Uterus (tissue), 4 donors: ENCODE measurements around the gene NSMCE3. TPM values are rescaled to one million over a fixed set of nuclear protein-coding genes. Genes with fewer than 3 reads are reported as not detected.

Experiments
- DNase-seq, 2 donors: peaks; one replicate each; pipeline ENCODE4 v3.0.0-alpha.2; 2019 to 2020
- H3K27ac ChIP-seq, 2 donors: fragments of 200-600 bp; sonication (generic); 1 replicate in 1 of 2; 2 replicates in 1 of 2; pipeline ENCODE4 v1.5.1; 2016 to 2018
- H3K27me3 ChIP-seq, 2 donors: fragments of 200-600 bp; sonication (generic); one replicate each; pipeline ENCODE4 v1.5.1; 2018 to 2019; ENCODE audit warnings: control low read depth in 1 of 2
- H3K36me3 ChIP-seq, 2 donors: fragments of 200-600 bp; sonication (generic); one replicate each; pipeline ENCODE4 v1.5.1; 2019; ENCODE audit warnings: control low read depth in 1 of 2
- H3K4me1 ChIP-seq, 2 donors: fragments of 200-600 bp; sonication (generic); one replicate each; pipeline ENCODE4 v1.5.1; 2018 to 2019; ENCODE audit warnings: control low read depth in 1 of 2
- H3K4me3 ChIP-seq, 2 donors: fragments of 200-600 bp; sonication (generic); 1 replicate in 1 of 2; 2 replicates in 1 of 2; pipeline ENCODE4 v1.5.1; 2018 to 2019; ENCODE audit warnings: mild to moderate bottlenecking in 1 of 2
- H3K9me3 ChIP-seq, 2 donors: fragments of 200-600 bp; sonication (generic); one replicate each; pipeline ENCODE4 v1.5.1; 2019; ENCODE audit warnings: control low read depth in 1 of 2
- POLR2A ChIP-seq, 2 donors: fragments of 450-650 bp; IDR thresholded peaks; one replicate each; pipeline ENCODE4 v1.6.1; 2016; ENCODE audit warnings: antibody characterized with exemption in 2 of 2, mild to moderate bottlenecking in 1 of 2, moderate library complexity in 1 of 2
- intact Hi-C: fragments of 100-400 bp; cut with DNase I; formaldehyde crosslinking; loops from one replicate; pipeline ENCODE4 v1.15.1; 2023; ENCODE audit warnings: low total_unique reads
- total RNA-seq, 4 donors: library from RNA; depleted of rRNA in 3 of 4; stranded (reverse); fragments of >200 nt in 3 of 4; gene quantifications; one replicate each; pipeline versions ENCODE4 v1.1.0 to v1.2.4, GENCODE V29; 2014 to 2023
- TF ChIP-seq, protein P1 (sequence below), 4 experiments: fragments of 200-600 bp in 2 of 4; fragments of 450-650 bp in 2 of 4; sonication (generic) in 2 of 4; IDR thresholded peaks; one replicate each; pipeline ENCODE4 v1.5.1; 2016 to 2019; ENCODE audit warnings: antibody characterized with exemption in 4 of 4, mild to moderate bottlenecking in 2 of 4, moderate library complexity in 1 of 4
- donor health status: DM: yes; HTN: yes; CAD: no.

Gene NSMCE3
- total RNA-seq, 4 donors from 2014 or later: 4.4 to 16.7 (median 9.5) TPM

DNA sequence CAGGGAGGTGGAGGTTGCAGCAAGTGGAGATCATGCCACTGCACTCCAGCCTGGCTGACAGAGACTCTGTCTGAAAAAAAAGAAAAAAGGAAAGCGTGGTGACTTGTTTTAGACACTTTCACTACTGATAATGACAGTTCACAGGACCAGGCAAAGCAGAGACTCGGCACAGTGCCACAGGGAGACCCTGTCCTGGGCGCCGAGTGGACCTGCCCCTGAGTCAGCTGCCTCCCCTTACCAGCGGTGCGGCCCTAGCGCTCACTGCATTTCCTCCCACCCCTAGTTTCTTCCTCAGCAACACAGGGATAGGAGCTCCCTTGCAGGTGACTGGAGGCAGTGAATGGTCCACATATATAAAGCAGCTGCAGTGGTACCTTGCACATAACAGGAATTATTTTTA is 38.7 kb upstream of the NSMCE3 start:
- Histone ChIP-seq H3K4me1 (no peaks in the 10 kb centered on the region), H3K4me3 (no peak overlapping the region), H3K27ac (no peak overlapping the region), H3K27me3 (no peaks in the 10 kb centered on the region), H3K36me3 (no peaks in the 10 kb centered on the region), H3K9me3 (no peaks in the 10 kb centered on the region)
- TF ChIP-seq, protein P1, sequence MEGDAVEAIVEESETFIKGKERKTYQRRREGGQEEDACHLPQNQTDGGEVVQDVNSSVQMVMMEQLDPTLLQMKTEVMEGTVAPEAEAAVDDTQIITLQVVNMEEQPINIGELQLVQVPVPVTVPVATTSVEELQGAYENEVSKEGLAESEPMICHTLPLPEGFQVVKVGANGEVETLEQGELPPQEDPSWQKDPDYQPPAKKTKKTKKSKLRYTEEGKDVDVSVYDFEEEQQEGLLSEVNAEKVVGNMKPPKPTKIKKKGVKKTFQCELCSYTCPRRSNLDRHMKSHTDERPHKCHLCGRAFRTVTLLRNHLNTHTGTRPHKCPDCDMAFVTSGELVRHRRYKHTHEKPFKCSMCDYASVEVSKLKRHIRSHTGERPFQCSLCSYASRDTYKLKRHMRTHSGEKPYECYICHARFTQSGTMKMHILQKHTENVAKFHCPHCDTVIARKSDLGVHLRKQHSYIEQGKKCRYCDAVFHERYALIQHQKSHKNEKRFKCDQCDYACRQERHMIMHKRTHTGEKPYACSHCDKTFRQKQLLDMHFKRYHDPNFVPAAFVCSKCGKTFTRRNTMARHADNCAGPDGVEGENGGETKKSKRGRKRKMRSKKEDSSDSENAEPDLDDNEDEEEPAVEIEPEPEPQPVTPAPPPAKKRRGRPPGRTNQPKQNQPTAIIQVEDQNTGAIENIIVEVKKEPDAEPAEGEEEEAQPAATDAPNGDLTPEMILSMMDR (IDR thresholded peaks at IDR 0.05): no peak
- TF ChIP-seq POLR2A (IDR thresholded peaks at IDR 0.05): no peak
- no peak for DNase-seq
- intact Hi-C loops: no loop called here

DNA sequence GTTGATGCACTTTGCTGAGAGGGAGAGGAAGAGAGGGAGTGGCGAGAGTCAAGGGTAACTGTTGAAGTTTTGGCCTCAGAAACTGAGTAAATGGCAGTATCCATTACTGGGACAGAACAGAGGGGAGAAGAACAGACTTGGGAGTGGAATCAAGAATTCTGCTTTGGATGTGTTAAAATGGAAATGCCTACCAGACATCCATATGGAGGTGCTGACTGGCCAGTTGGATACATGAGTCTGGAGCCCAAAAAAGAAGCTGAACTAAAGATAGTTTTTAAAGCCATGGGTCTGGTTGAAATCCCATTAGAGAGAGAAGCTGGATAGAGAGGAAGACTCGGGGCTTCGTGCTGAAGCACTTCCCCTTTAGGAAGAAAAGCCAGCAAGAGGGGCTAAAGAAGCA is 35.9 kb upstream of the NSMCE3 start:
- no peak for DNase-seq
- no peaks in the 10 kb centered on the region for H3K27me3 ChIP-seq
- H3K36me3 ChIP-seq: no peaks in the 10 kb centered on the region
- intact Hi-C loops: no loop called here
- H3K4me3 ChIP-seq: no peak overlapping the region
- no peak overlapping the region for H3K27ac ChIP-seq
- no peak for TF ChIP-seq POLR2A (IDR thresholded peaks at IDR 0.05)
- TF ChIP-seq, protein P1 (IDR thresholded peaks at IDR 0.05): no peak
- H3K4me1 ChIP-seq: no peaks in the 10 kb centered on the region
- H3K9me3 ChIP-seq: no peaks in the 10 kb centered on the region

DNA sequence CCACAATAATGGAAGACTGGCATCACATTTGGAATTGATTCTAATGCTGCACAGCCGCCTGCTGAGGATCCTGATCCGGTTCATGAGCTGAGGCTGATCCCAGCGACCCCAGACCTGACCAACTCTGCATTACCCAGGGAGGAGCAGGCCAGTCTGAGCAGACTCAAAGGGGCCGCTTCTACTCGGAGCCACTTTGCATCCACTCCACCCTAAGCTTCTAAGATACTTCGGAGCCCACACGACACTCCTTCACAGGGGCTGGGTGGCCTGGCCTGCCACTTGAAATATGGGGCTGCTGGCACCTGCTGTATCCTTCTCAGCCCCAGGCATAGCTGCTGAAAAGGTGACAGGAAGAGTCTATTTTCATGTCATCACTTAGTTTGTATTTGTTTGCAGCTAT is 33.2 kb upstream of the NSMCE3 start:
- Histone ChIP-seq H3K4me3 (no peak overlapping the region), H3K27me3 (no peaks in the 10 kb centered on the region), H3K36me3 (no peaks in the 10 kb centered on the region), H3K27ac (no peak overlapping the region), H3K4me1 (no peaks in the 10 kb centered on the region), H3K9me3 (no peaks in the 10 kb centered on the region)
- DNase-seq: no peak
- TF ChIP-seq, protein P1 (IDR thresholded peaks at IDR 0.05): no peak
- no peak for TF ChIP-seq POLR2A (IDR thresholded peaks at IDR 0.05)
- intact Hi-C loops: no loop called here

DNA sequence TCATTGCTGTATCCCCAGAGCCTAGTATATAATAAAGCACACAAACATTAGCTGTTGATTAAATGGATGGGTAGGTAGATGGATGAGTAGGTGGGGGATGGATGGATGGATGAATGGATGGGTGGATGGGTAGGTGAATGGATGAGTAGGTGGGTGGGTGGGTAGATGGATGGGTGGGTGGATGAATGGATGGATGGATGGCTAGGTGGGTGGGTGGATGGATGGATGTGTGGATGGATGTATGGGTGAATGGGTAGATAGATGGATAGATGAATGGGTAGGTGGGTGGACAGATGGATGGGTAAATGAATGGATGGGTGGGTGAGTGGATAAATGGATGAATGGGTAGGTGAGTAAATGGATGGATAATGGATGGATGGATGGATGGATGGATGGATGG is 30.2 kb upstream of the NSMCE3 start:
- no peaks in the 10 kb centered on the region for H3K36me3 ChIP-seq
- no peaks in the 10 kb centered on the region for H3K9me3 ChIP-seq
- no peak for DNase-seq
- H3K27ac ChIP-seq: no peak overlapping the region
- intact Hi-C loops: no loop called here
- H3K27me3 ChIP-seq: no peaks in the 10 kb centered on the region
- H3K4me3 ChIP-seq: no peak overlapping the region
- TF ChIP-seq, protein P1 (IDR thresholded peaks at IDR 0.05): no peak
- TF ChIP-seq POLR2A (IDR thresholded peaks at IDR 0.05): no peak
- H3K4me1 ChIP-seq: no peaks in the 10 kb centered on the region

DNA sequence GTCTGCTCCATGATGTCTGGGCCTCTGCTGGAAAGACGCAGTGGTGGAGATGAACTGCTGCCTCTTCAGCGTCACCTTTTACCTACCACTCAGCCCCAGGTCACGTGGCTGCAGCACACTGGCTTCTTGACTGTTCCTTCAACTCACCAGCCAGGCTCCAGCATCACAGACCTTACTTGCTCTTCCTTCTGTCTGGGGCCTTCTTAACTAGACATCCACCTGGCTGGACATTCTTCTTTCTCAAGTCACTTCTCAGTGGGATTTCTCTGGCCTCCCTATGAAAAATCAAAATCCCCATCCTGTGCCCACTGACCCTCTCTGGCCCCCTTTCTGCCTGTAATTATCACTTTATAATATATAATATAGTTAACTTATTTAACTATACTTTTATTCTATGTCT is 29.7 kb upstream of the NSMCE3 start:
- H3K9me3 ChIP-seq: no peaks in the 10 kb centered on the region
- no peak overlapping the region for H3K27ac ChIP-seq
- H3K4me3 ChIP-seq: no peak overlapping the region
- no peaks in the 10 kb centered on the region for H3K27me3 ChIP-seq
- intact Hi-C loops: no loop called here
- no peaks in the 10 kb centered on the region for H3K4me1 ChIP-seq
- TF ChIP-seq, protein P1 (IDR thresholded peaks at IDR 0.05): no peak
- TF ChIP-seq POLR2A (IDR thresholded peaks at IDR 0.05): no peak
- no peak for DNase-seq
- no peaks in the 10 kb centered on the region for H3K36me3 ChIP-seq
